ENCODE data around the gene SUGCT. TPM values are rescaled to one million over a fixed set of nuclear protein-coding genes. Genes with fewer than 3 reads are reported as not detected.

SUGCT gene
- total and polyA plus RNA-seq, 8 donors = 2.0 to 4.2 (median 2.9) TPM

- Histone ChIP-seq H3K4me3 (no peak overlapping the region), H3K36me3 (no peaks in the 10 kb centered on the region), H3K27ac (no peak overlapping the region), H3K27me3 (no peaks in the 10 kb centered on the region), H3K4me1 (no peaks in the 10 kb centered on the region), H3K9me3 (no peaks in the 10 kb centered on the region)
- ATAC-seq (no peak), DNase-seq (no peak)
- TF ChIP-seq CTCF (IDR thresholded peaks at IDR 0.05) = no peak
- intact Hi-C loops (cut with DNase I) = no loop called here
Observed at GRCh38 chr7:40629891-40630290, 495.1 kb downstream of the SUGCT start.

GRCh38 chr7:40634118-40634517 lies 499.3 kb downstream of the SUGCT start:
- Histone ChIP-seq H3K27ac (no peak overlapping the region), H3K36me3 (no peaks in the 10 kb centered on the region), H3K27me3 (no peaks in the 10 kb centered on the region), H3K9me3 (no peaks in the 10 kb centered on the region), H3K4me3 (no peak overlapping the region), H3K4me1 (no peaks in the 10 kb centered on the region)
- no peak for ATAC-seq
- no peak for TF ChIP-seq CTCF (IDR thresholded peaks at IDR 0.05)
- intact Hi-C loops (cut with DNase I) = no loop called here
- no peak for DNase-seq

GRCh38 chr7:40638545-40639320 lies 503.9 kb downstream of the SUGCT start:
- DNase-seq (no peak), ATAC-seq (no peak)
- no peak for TF ChIP-seq CTCF (IDR thresholded peaks at IDR 0.05)
- Histone ChIP-seq H3K4me3 (no peak overlapping the region), H3K9me3 (no peaks in the 10 kb centered on the region), H3K4me1 (no peaks in the 10 kb centered on the region), H3K27ac (no peak overlapping the region), H3K36me3 (no peaks in the 10 kb centered on the region), H3K27me3 (no peaks in the 10 kb centered on the region)
- intact Hi-C loops (cut with DNase I) = no loop called here

GRCh38 chr7:40640566-40640965 lies 505.8 kb downstream of the SUGCT start:
- DNase-seq (no peak), ATAC-seq (no peak)
- H3K4me3 ChIP-seq = no peak overlapping the region
- no peaks in the 10 kb centered on the region for H3K4me1 ChIP-seq
- no peak overlapping the region for H3K27ac ChIP-seq
- H3K9me3 ChIP-seq = no peaks in the 10 kb centered on the region
- no peaks in the 10 kb centered on the region for H3K36me3 ChIP-seq
- intact Hi-C loops (cut with DNase I) = no loop called here
- H3K27me3 ChIP-seq = no peaks in the 10 kb centered on the region
- no peak for TF ChIP-seq CTCF (IDR thresholded peaks at IDR 0.05)

- no peak for ATAC-seq
- Histone ChIP-seq H3K27ac (no peak overlapping the region), H3K9me3 (no peaks in the 10 kb centered on the region), H3K4me1 (no peaks in the 10 kb centered on the region), H3K36me3 (no peaks in the 10 kb centered on the region), H3K27me3 (no peaks in the 10 kb centered on the region), H3K4me3 (no peak overlapping the region)
- TF ChIP-seq CTCF (IDR thresholded peaks at IDR 0.05) = no peak
- DNase-seq = no peak
- intact Hi-C loops (cut with DNase I) = no loop called here
Observed at GRCh38 chr7:40641701-40642100, 506.9 kb downstream of the SUGCT start.

All from left lung (tissue), 10 donors.